GM12878 (cell line): ENCODE data around the gene LIMA1. TPM values are rescaled to one million over a fixed set of nuclear protein-coding genes. Genes with fewer than 3 reads are reported as not detected.

Experiments used
- ATAC-seq: fragments of 200-7000 bp; cut with Tn5 transposase; 3 replicates; pipeline ENCODE4 v1.9.1; 2020; ENCODE audit warnings: mild to moderate bottlenecking, moderate library complexity
- BruUV-seq: library from RNA; stranded (reverse); fragments of 400-500 nt; replicated peaks from 2 replicates; lab custom pipeline; 2021; lab: Mats Ljungman, UMichigan
- CTCF ChIA-PET: fragments of 300-600 bp; sonication (Branson Sonifier 250); formaldehyde crosslinking; extraction: SDS; loops from one replicate; lab custom pipeline; 2021; ENCODE audit warnings: inconsistent platforms; lab: Yijun Ruan, JAX
- POLR2A ChIA-PET: fragments of 350-600 bp; formaldehyde crosslinking; extraction: SDS; loops from one replicate; lab custom pipeline; 2021; ENCODE audit warnings: inconsistent platforms; lab: Charles Lee
- RAD21 ChIA-PET: fragments of 300-600 bp; sonication (Branson Sonifier 250); formaldehyde crosslinking; loops from one replicate; lab custom pipeline; 2023; ENCODE audit warnings: antibody characterized with exemption; ENCODE audit not compliant: unreplicated experiment; lab: Charles Lee
- SMC1A ChIA-PET: fragments of 300-600 bp; sonication (Branson Sonifier 250); formaldehyde crosslinking; loops from one replicate; lab custom pipeline; 2023; ENCODE audit not compliant: unreplicated experiment, uncharacterized antibody; lab: Charles Lee
- DNase-seq: peaks from one replicate; pipeline ENCODE4 v3.0.0-alpha.2; 2011; ENCODE audit warnings: low read depth, low spot score
- FAIRE-seq: peaks from 3 replicates; lab custom pipeline; 2011; peaks lifted over from hg19 to GRCh38; lab: Jason Lieb, UNC
- H2AFZ ChIP-seq: 2 replicates; pipeline ENCODE4 v1.6.0; 2011; ENCODE audit warnings: low read depth, low read length, control low read depth; ENCODE audit not compliant: control insufficient read depth
- H3K27ac ChIP-seq: 2 replicates; pipeline ENCODE4 v1.5.1; 2011; ENCODE audit warnings: control low read depth; ENCODE audit not compliant: control insufficient read depth, insufficient read depth
- H3K27me3 ChIP-seq, 2 experiments: replicated peaks in 1 of 2; 2 replicates each; pipeline versions ENCODE4 v1.6.0 to v1.6.1; 2011; ENCODE audit warnings: low read length in 1 of 2; ENCODE audit not compliant: control insufficient read depth in 2 of 2, insufficient read depth in 2 of 2
- H3K36me3 ChIP-seq, 2 experiments: 2 replicates each; pipeline ENCODE4 v1.5.1; 2011; ENCODE audit warnings: low read length in 1 of 2; ENCODE audit not compliant: control insufficient read depth in 2 of 2, insufficient read depth in 2 of 2
- H3K4me1 ChIP-seq: 2 replicates; pipeline ENCODE4 v1.6.1; 2011; ENCODE audit warnings: mild to moderate bottlenecking, low read length, moderate library complexity, mixed read lengths; ENCODE audit not compliant: control insufficient read depth, insufficient read depth
- H3K4me2 ChIP-seq: 2 replicates; pipeline ENCODE4 v1.6.0; 2011; ENCODE audit warnings: control low read depth; ENCODE audit not compliant: control insufficient read depth, insufficient read depth
- H3K4me3 ChIP-seq: fragments of 200-600 bp; sonication (generic); 2 replicates; pipeline ENCODE4 v1.5.1; 2016
- H3K79me2 ChIP-seq: 2 replicates; pipeline ENCODE4 v1.6.0; 2011; ENCODE audit warnings: low read length; ENCODE audit not compliant: control insufficient read depth, insufficient read depth
- H3K9ac ChIP-seq: 2 replicates; pipeline ENCODE4 v1.8.0; 2011; ENCODE audit warnings: low read length, control low read depth, mixed read lengths; ENCODE audit not compliant: control insufficient read depth, insufficient read depth
- H3K9me3 ChIP-seq: replicated peaks from 3 replicates; pipeline ENCODE4 v1.5.1; 2011; ENCODE audit warnings: mild to moderate bottlenecking, low read length; ENCODE audit not compliant: control insufficient read depth, insufficient read depth
- H4K20me1 ChIP-seq: 2 replicates; pipeline ENCODE4 v1.6.0; 2011; ENCODE audit not compliant: control insufficient read depth, insufficient read depth
- CBFB ChIP-seq: IDR thresholded peaks from 2 replicates; pipeline ENCODE4 v1.6.1; 2016; ENCODE audit warnings: antibody characterized with exemption, low read depth
- KAT2A ChIP-seq: conservative IDR thresholded peaks from 2 replicates; pipeline ENCODE4 v1.6.1; 2011; ENCODE audit warnings: low read depth, low read length; ENCODE audit not compliant: control insufficient read depth
- KLF5 ChIP-seq: fragments of 450-650 bp; IDR thresholded peaks from 2 replicates; pipeline ENCODE4 v1.6.1; 2014; ENCODE audit warnings: mild to moderate bottlenecking; ENCODE audit not compliant: partially characterized antibody
- PBX3 ChIP-seq: IDR thresholded peaks from 2 replicates; pipeline ENCODE4 v1.6.1; 2011; ENCODE audit warnings: mild to moderate bottlenecking, low read depth, low read length, moderate library complexity; ENCODE audit not compliant: insufficient replicate concordance
- POLR2AphosphoS2 ChIP-seq: IDR thresholded peaks from 2 replicates; pipeline ENCODE4 v1.6.1; 2011; ENCODE audit warnings: low read depth, mild to moderate bottlenecking, low read length, improper control_type of control experiment, moderate library complexity
- SMARCA5 ChIP-seq: fragments of 450-650 bp; IDR thresholded peaks from 2 replicates; pipeline ENCODE4 v1.6.1; 2017; ENCODE audit warnings: mild to moderate bottlenecking
- SPI1 ChIP-seq: IDR thresholded peaks from 2 replicates; pipeline ENCODE4 v1.6.1; 2011; ENCODE audit warnings: low read depth, mild to moderate bottlenecking, low read length, moderate library complexity, borderline replicate concordance; ENCODE audit not compliant: insufficient read depth
- STAT3 ChIP-seq: IDR thresholded peaks from 2 replicates; pipeline ENCODE4 v1.6.1; 2011; ENCODE audit warnings: low read depth, low read length, improper control_type of control experiment
- WGBS: methylation state at CpG from one replicate; pipeline ENCODE4 v1.1.6; 2016; ENCODE audit warnings: low lambda C conversion rate; ENCODE audit not compliant: insufficient replicate concordance, insufficient coverage; ENCODE audit errors: missing lambda C conversion rate; 5-methylcytosine and 5-hydroxymethylcytosine counted together
- in situ Hi-C: fragments of 300-500 bp; cut with MboI; formaldehyde crosslinking; loops from 9 replicates; pipeline ENCODE4 v1.14.3; 2018; ENCODE audit warnings: mixed read lengths
- intact Hi-C: fragments of 100-400 bp; cut with micrococcal nuclease; formaldehyde crosslinking; loops from one replicate; pipeline ENCODE4 v1.14.2; 2022; ENCODE audit not compliant: unreplicated experiment
- polyA plus RNA-seq, 11 experiments: library from polyadenylated mRNA; depleted of rRNA in 4 of 11; unstranded in 6 of 11; stranded (reverse) in 5 of 11; fragments of >200 nt; fragmentation: Nextera tagmentation in 4 of 11; fragmentation: Illumina TruSeq in 1 of 11; extraction: Ambion mirVana in 4 of 11; extraction: Trizol in 1 of 11; gene quantifications; 1 replicate in 1 of 11; 2 replicates in 10 of 11; pipeline versions ENCODE4 v1.2.1 to v1.2.3, GENCODE V29; 2011 to 2016; ENCODE audit warnings: inconsistent platforms in 2 of 11, missing spikeins in 2 of 11, low read depth in 1 of 11
- total RNA-seq, 4 experiments: library from RNA; depleted of rRNA in 3 of 4; stranded (reverse); fragments of >200 nt in 3 of 4; fragmentation: Illumina TruSeq in 1 of 4; extraction: Trizol in 1 of 4; gene quantifications; 2 replicates each; pipeline versions ENCODE4 v1.2.1 to v1.2.3, GENCODE V29; 2013 to 2021

The LIMA1 gene
- total and polyA plus RNA-seq, 10 of the 15 experiments (the other 5 are each of a cell fraction or from before 2014, with no cell fraction given) = 53.2 to 109 (median 60.8) TPM

- ATAC-seq (no peak), DNase-seq (no peak), FAIRE-seq (no peak)
Measured at GRCh38 chr12:50205648-50206047, 77.7 kb downstream of the LIMA1 start.

More at GRCh38 chr12:50205648-50206047, 77.7 kb downstream of the LIMA1 start:
- peaks cover 19% of the 10 kb centered on the region for H3K79me2 ChIP-seq
- H2AFZ ChIP-seq = no peak overlapping the region
- no peak overlapping the region for H3K9ac ChIP-seq
- SMC1A ChIA-PET = interaction anchor here (0.5 to 1.5 kb wide), 5 partner anchors 9 to 190 kb away, joined by 3 to 6 read pairs (median 3); no protein-coding TSS in a partner anchor
- no TSS peak for BruUV-seq
- H3K4me2 ChIP-seq = no peak overlapping the region
- CTCF ChIA-PET = interaction anchor here (0.8 to 1.1 kb wide), 4 partner anchors 10 to 109 kb away, joined by 3 to 4 read pairs (median 4); no protein-coding TSS in a partner anchor
- in situ Hi-C loops = no loop called here
- peaks cover 8% of the 10 kb centered on the region for H3K4me1 ChIP-seq
- RAD21 ChIA-PET = no interaction called here
- no peak for TF ChIP-seq SPI1
- no peak for TF ChIP-seq KLF5
- TF ChIP-seq STAT3 = no peak
- no peak for TF ChIP-seq CBFB
- no peak for TF ChIP-seq SMARCA5
- no peak for TF ChIP-seq POLR2AphosphoS2
- no peak for TF ChIP-seq KAT2A
- TF ChIP-seq PBX3 = no peak
- H3K36me3 ChIP-seq = peaks cover 4 to 30% of the 10 kb centered on the region in 2 experiments; a peak in 3 of 4 replicates
- intact Hi-C loops = no loop called here
- 98% methylated on average over 6 of the region's 6 CpGs for WGBS
- no peaks in the 10 kb centered on the region for H3K9me3 ChIP-seq
- H4K20me1 ChIP-seq = no peaks in the 10 kb centered on the region
- H3K27me3 ChIP-seq = no peaks in the 10 kb centered on the region
- POLR2A ChIA-PET = interaction anchor here (0.6 to 1.3 kb wide), 6 partner anchors 14 to 1025 kb away, joined by 3 to 7 read pairs (median 4); partner anchors contain the start of gene CERS5
- H3K4me3 ChIP-seq = no peak overlapping the region
- H3K27ac ChIP-seq = no peak overlapping the region
